Midbrain (tissue), 1 donor: ENCODE data around the gene RB1.
"Not testable (repeated sequence)": the region's sequence is repeated elsewhere in the genome, so short reads cannot be mapped to it uniquely, and the experiment has no call there.

Experiments used
- DNase-seq: peaks from one replicate; lab custom pipeline; 2025; lab: John Stamatoyannopoulos, UW

Gene RB1

GRCh38 chr13:48448959-48449614 lies 145.5 kb downstream of the RB1 start:
- DNase-seq, result no peak

- no peak for DNase-seq
Observed at GRCh38 chr13:48449656-48450055, 146.1 kb downstream of the RB1 start.

GRCh38 chr13:48451196-48451595 lies 147.6 kb downstream of the RB1 start:
- DNase-seq, result not testable (repeated sequence)

- no peak for DNase-seq
Observed at GRCh38 chr13:48456546-48456945, 153.0 kb downstream of the RB1 start.

- no peak for DNase-seq
Observed at GRCh38 chr13:48457578-48458242, 154.2 kb downstream of the RB1 start.

- no peak for DNase-seq
Observed at GRCh38 chr13:48475230-48475629, 171.7 kb downstream of the RB1 start.

- peak; percentile 11 for DNase-seq
Observed at GRCh38 chr13:48476215-48476614, 172.7 kb downstream of the RB1 start.

GRCh38 chr13:48476686-48477085 lies 173.1 kb downstream of the RB1 start:
- no peak for DNase-seq

- DNase-seq, result no peak
Observed at GRCh38 chr13:48477191-48477855, 173.8 kb downstream of the RB1 start.

- DNase-seq, result no peak
Observed at GRCh38 chr13:48478391-48478790, 174.8 kb downstream of the RB1 start.

GRCh38 chr13:48483575-48483974 lies 180.0 kb downstream of the RB1 start:
- DNase-seq, result no peak

GRCh38 chr13:48485432-48485831 lies 181.9 kb downstream of the RB1 start:
- DNase-seq, result no peak

- no peak for DNase-seq
Observed at GRCh38 chr13:48486362-48486761, 182.8 kb downstream of the RB1 start.

GRCh38 chr13:48486836-48487235 lies 183.3 kb downstream of the RB1 start:
- no peak for DNase-seq

GRCh38 chr13:48487968-48488367 lies 184.4 kb downstream of the RB1 start:
- no peak for DNase-seq

- DNase-seq, result no peak
Observed at GRCh38 chr13:48488995-48489394, 185.4 kb downstream of the RB1 start.

GRCh38 chr13:48489666-48490065 lies 186.1 kb downstream of the RB1 start:
- no peak for DNase-seq

- DNase-seq, result no peak
Observed at GRCh38 chr13:48490241-48490640, 186.7 kb downstream of the RB1 start.

GRCh38 chr13:48491423-48492095 lies 188.0 kb downstream of the RB1 start:
- DNase-seq, result no peak

GRCh38 chr13:48492096-48492440 lies 188.5 kb downstream of the RB1 start:
- DNase-seq, result no peak

- peak; percentile 43 for DNase-seq
Observed at GRCh38 chr13:48492470-48493065, 189.0 kb downstream of the RB1 start.

- no peak for DNase-seq
Observed at GRCh38 chr13:48493066-48493765, 189.7 kb downstream of the RB1 start.
